Activated CD8-positive, alpha-beta memory T cell treated with anti-CD3 and anti-CD28 coated beads, Interleukin-2, amount 50 U/mL, for 1 hour (primary cell): ENCODE results near the gene ITGA7.

ENCODE experiments used
- DNase-seq: peaks from one replicate; pipeline ENCODE4 v3.0.0-alpha.2; 2020; ENCODE audit errors: extremely low read depth

The ITGA7 gene

GRCh38 chr12:55736076-55736475 lies 28.4 kb upstream of the ITGA7 start:
- DNase-seq: no peak

DNA sequence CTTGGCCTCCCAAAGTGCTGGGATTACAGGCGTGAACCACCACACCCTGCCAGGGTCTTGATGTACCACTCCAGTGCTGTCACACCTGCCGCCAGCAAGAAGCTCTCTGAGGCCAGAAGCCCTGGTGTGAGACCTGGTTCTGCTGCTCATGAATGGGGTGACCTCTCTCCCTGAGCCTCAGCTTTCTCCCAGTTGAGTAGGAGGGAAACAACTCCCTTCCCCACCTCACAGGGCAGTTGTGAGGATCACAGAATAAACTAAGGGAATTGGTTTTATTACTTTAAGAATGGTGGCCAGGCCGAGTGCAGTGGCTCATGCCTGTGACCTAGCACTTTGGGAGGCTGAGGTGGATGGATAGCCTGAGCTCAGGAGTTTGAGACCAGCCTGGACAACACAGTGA lies 26.9 kb upstream of the ITGA7 start:
- DNase-seq: no peak

- DNase-seq: no peak
Observed at GRCh38 chr12:55733858-55734257, 26.2 kb upstream of the ITGA7 start.

- DNase-seq: no peak
Observed at GRCh38 chr12:55733021-55733555, 25.4 kb upstream of the ITGA7 start.

GRCh38 chr12:55732288-55732687 lies 24.6 kb upstream of the ITGA7 start:
- no peak for DNase-seq

- no peak for DNase-seq
Observed at GRCh38 chr12:55729819-55730818, 22.4 kb upstream of the ITGA7 start.

DNA sequence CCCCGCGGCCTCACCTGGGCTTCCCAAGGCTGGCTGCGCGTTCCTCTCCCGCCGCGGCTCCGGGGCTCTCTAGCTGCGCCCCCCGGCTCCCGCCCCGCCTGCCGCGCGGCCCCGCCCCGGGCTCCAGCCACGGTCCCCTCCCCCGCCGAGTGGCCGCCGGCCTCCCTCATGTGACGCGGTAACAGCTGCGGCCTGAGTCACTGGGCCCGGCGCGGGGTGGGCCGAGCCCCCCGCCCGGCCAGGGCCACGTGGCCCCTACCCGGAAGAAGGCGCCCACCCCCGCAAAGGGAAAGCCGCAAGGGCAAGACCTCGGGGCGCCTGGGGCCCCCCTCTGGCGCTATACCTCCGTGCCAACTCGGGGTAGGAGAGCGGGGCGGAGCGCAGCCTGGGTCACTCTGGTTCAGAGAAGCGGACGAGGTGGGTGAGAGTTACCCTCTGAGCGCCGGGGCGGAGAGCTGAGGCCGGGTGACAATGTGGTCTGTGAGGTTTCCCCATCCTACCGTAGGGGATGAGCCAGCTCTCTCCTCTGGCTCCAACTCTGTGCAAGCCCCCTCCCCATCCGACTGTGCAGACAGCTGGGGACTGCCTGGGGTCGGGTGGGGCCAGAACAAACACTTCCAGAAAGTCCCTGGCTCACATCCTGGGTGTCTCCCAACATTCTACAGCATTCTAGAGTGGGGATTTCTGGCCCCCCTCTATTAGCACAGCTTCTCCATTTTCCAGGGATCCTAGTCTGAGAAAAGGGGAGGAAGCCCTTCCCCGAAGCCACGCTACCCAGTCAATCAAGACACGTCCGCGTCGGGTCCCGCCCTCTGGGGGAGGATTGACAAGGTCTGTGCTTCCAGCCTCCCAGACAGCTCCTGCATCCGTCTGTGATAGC lies 21.5 kb upstream of the ITGA7 start, which contains the start of gene CD63:
TSS of gene CD63 (minus strand) at position 71 of the 880 bp plus-strand sequence. CDS start 668 bp downstream, outside the sequence.
- no peak for DNase-seq

GRCh38 chr12:55728186-55728938 lies 20.7 kb upstream of the ITGA7 start:
- DNase-seq: no peak

- no peak for DNase-seq
Observed at GRCh38 chr12:55727643-55728185, 20.0 kb upstream of the ITGA7 start.

DNA sequence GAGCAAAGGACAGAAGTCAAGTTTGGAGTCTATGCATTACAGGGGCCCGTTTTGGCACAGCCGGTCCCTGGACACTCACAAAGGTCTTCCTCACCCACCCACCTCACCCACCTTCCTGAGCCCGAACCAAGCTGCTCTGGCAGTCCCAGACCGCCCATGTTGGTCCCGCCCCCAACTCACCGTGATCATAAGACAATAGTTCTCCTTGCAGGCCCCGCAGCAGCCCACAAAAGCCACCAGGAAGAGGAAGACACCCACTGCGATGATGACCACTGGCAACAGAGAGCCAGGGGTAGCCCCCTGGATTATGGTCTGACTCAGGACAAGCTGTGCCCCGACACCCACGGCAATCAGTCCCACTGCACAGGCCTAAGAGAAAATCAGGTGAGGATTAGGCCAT lies 19.3 kb upstream of the ITGA7 start:
- DNase-seq: no peak

DNA sequence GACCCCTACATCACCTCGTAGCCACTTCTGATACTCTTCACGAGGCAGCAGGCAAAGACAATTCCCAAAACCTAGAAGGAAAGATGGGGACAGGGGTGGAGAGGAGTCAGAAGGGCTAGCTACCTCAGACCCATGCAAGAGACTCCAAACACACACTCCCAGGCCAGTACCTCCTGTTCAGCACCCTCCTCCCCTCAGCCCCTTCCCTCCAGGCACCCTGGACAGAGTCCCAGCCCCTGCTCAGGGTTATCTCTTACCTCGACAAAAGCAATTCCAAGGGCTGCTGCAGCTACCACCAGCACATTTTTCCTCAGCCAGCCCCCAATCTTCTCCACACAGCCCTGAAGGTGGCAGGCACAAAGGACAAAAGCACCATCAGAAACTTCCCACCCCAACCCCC lies 17.9 kb upstream of the ITGA7 start:
- no peak for DNase-seq

GRCh38 chr12:55724940-55725309 lies 17.2 kb upstream of the ITGA7 start:
- no peak for DNase-seq

DNA sequence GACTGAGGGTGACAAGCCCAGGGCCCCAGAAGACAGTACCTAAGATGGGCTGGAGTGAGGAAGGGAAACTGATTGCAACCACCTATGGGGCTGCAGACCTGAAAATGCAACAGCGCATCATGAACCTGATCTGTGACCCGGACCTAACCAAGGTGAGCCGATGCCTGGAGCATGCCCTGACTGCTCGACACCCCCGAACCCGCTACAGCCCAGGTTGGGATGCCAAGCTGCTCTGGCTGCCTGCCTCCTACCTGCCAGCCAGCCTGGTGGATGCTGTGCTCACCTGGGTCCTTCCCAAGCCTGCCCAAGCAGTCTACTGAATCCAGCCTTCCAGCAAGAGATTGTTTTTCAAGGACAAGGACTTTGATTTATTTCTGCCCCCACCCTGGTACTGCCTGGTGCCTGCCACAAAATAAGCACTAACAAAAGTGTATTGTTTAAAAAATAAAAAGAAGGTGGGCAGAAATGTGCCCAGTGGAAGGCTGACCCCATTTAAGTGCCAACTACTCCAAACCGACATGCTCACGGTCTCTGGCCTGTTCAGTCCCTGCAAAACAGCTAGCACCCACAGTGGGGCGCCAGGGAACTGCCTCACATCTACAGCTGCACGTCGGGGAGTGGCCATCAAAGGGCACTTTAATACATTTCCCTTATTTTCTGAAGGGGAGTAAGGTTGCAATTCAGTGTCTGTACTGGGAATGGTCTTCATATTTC lies 16.7 kb upstream of the ITGA7 start:
- DNase-seq: no peak

DNA sequence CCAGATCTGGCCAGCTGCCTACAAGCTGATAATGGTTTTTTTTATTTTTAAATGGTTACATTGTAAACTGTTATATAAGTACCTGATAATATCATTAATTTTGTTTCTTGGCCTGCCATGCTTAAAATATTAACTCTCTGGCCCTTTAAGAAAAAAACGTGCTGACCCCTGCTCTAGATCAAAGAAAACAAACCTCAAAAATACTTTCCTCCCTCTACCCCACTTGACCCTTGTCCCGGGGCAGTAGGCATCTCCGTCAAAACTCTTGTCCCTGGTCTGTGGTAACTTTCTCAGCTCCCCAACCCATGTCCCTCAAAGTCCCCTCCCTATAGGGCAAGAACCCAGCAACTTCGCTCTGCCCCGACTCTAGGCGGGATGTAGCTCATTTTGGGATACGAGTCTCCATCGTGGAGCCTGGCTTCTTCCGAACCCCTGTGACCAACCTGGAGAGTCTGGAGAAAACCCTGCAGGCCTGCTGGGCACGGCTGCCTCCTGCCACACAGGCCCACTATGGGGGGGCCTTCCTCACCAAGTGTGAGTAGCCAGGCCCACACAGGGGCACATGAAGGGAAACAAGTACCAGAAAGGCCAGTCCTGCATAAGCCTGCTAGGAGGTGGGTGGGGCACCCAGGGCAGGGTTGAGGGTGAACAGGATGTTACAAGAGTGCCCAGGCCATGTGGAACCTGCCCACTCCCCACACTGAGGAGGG lies 16.0 kb upstream of the ITGA7 start:
- no peak for DNase-seq

DNA sequence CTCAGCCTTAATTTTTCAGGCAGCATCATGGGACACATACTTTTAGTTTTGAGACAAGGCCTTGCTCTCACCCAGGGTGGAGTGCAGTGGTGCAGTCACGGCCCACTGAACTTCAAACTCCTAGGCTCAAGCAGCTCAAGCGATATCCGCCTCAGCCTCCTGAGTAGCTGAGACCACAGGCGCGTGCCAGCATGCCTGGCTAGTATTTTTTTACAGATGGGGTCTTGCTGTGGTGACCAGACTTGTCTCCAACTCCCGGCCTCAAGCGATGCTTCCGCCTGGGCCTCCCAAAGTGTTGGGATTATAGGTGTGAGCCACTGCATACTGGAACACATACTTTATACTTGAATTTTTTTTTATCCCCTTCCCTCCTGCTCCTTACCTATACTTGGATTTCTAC lies 15.2 kb upstream of the ITGA7 start:
- no peak for DNase-seq

DNA sequence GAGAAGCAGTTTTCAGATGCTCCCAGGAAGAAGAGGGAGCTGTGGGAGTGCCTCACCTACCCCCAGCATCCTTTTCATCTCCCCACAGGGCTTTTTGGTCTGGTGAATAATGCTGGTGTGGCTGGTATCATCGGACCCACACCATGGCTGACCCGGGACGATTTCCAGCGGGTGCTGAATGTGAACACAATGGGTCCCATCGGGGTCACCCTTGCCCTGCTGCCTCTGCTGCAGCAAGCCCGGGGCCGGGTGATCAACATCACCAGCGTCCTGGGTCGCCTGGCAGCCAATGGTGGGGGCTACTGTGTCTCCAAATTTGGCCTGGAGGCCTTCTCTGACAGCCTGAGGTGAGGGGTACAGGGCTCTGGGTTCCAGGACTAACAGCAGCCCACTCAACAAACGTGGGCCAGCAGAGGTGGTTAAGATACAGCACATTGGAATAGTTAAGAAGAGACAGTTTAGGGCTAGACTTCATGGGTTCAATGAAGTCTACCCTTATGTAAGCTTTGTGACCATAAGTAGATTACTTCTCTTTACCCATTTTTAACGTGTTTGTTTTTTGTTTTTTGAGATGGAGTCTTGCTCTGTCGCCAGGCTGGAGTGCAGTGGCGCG lies 14.0 kb upstream of the ITGA7 start:
- DNase-seq: no peak

DNA sequence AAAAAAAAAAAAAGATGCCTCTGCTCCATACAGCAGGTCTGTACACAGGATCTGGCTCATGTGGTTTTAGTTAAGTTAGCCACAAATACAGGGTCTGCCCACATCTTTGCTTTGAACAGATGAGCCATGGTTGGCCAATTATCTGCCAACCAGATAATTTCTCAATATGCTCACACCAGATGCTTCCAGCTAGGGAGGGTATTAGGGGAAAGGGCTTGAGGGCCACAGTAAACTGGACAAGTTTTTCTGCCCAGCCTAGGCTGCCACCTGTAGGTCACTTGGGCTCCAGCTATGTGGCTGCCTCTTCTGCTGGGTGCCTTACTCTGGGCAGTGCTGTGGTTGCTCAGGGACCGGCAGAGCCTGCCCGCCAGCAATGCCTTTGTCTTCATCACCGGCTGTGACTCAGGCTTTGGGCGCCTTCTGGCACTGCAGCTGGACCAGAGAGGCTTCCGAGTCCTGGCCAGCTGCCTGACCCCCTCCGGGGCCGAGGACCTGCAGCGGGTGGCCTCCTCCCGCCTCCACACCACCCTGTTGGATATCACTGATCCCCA lies 13.3 kb upstream of the ITGA7 start:
- no peak for DNase-seq

DNA sequence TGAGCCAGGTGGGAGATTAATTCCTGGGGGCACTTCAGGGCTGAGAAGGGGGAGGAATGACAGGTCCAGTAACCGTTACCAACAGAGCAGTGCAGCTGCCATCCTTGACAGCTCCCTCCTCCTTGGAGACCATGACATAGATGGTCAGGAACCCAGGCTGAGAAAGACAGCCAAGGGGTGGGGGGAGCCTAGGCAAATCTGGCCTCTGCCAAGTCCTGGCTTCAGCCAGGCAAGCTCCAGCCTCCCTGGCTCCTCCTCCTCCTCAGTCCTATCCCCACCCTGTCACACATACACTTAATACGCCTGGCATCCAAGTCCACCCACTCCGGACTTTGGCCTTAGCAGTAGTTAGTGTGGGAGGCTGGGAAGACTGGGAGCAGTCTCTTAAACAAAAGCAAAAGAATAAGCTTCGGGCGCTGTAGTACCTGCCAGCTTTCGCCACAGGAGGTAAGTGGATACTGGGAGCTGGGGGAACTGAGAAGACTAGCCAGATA lies 12.4 kb upstream of the ITGA7 start, which contains the start of gene RDH5:
TSS of gene RDH5 (plus strand) at position 323 of the 494 bp plus-strand sequence. CDS start 792 bp downstream, outside the sequence.
- no peak for DNase-seq

GRCh38 chr12:55719371-55719770 lies 11.7 kb upstream of the ITGA7 start:
- DNase-seq: no peak
